CD4-positive, alpha-beta T cell treated with Interleukin-12 subunit alpha and Interleukin-12 subunit beta, for 1 hour (primary cell): Measurements from ENCODE around the gene VWA3B.
"Not testable (repeated sequence)": the region's sequence is repeated elsewhere in the genome, so short reads cannot be mapped to it uniquely, and the experiment has no call there.

Experiments used
- DNase-seq: peaks from one replicate; pipeline ENCODE4 v3.0.0-alpha.2; 2020

The VWA3B gene

DNA sequence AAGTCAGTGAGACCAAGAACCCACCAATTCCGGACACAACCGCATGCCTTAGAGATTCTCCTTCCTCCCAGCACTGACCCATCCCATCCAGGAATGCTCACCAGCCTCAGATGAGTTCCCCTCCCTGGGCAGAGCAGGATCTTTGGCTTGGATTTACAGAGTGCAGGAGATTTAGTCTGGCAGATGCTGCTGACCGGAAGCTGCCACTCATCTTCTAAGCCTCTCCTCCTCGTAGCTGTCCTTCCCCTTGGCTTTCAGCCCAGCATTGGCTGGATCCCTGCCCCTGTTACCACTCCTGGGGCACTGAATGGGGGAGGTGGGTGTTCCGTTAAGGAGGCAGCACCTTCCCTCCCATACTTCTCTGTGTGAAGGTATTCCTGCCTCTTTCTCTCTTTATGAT, 53.2 kb downstream of the VWA3B start:
- DNase-seq: no peak

- DNase-seq: no peak
These were observed 55.3 kb downstream of the VWA3B start for GRCh38 chr2:98142106-98142791.

GRCh38 chr2:98145070-98145469, 58.1 kb downstream of the VWA3B start:
- DNase-seq: no peak

GRCh38 chr2:98147900-98148299, 60.9 kb downstream of the VWA3B start:
- DNase-seq: not testable (repeated sequence)

- no peak for DNase-seq
These were observed 61.8 kb downstream of the VWA3B start for GRCh38 chr2:98148595-98149332.

- DNase-seq: peak; percentile 40
These were observed 62.3 kb downstream of the VWA3B start for GRCh38 chr2:98149333-98149697.

DNA sequence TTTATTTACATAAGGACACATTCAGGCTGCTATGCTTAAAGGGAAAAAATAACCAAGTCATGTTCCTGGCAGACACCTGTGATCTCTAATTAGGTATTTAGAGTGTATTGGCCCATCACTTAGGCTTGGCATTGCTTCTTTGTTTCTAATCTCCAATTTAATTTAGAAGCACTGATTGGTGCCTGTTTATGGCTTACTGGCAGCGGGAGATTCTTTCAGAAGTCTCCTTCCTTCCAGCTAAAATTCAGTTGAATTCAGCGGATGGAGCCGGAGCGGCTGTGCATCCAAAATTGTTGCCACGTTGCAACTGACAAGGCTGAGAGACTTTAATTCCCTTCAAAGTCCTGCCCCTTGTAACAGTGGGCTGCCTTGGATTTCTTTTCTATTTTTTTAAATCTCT, 66.5 kb downstream of the VWA3B start:
- no peak for DNase-seq

GRCh38 chr2:98155291-98155690, 68.3 kb downstream of the VWA3B start:
- no peak for DNase-seq

- no peak for DNase-seq
These were observed 68.7 kb downstream of the VWA3B start for GRCh38 chr2:98155716-98156115.

GRCh38 chr2:98156304-98156703, 69.3 kb downstream of the VWA3B start:
- DNase-seq: no peak

DNA sequence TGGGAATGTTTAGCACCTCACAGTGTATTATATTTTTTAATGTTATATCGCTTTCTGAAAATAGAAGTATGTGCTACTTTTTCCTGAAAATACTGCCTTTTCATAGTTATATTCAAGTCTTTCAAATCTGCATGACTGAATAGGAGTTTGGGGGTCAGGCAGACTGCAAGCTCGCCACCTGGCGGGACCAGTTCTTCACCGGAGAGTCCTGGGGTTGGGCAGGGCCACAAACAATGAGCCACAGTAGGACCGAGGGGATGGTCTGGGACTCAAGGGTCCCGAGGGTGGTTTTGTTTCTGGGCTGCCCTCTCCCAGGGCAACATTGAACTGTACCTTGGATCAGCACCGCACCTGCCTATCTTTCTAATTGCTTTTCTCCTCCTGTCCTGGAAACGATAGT, 70.6 kb downstream of the VWA3B start:
- no peak for DNase-seq

- no peak for DNase-seq
These were observed 71.3 kb downstream of the VWA3B start for GRCh38 chr2:98158305-98158704.

DNA sequence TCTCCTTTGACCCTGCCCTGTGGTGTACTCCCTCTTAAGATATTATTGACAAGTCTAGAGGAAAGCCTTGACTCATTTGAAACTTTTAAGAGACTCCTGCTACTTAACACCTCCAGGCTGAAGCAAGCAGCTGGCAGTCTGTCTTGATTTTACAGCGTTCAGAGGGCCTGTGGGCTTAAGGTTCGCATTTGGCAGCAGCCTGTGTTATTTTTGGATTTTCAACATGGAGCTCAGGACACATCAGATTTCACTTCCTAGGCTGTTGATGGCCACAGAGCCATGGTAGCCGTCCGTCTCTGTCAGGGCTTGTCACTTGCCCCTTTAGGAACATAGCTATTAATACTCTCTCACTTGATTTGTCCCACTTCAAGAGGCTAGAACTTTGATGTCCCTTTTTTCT, 73.6 kb downstream of the VWA3B start:
- DNase-seq: no peak

DNA sequence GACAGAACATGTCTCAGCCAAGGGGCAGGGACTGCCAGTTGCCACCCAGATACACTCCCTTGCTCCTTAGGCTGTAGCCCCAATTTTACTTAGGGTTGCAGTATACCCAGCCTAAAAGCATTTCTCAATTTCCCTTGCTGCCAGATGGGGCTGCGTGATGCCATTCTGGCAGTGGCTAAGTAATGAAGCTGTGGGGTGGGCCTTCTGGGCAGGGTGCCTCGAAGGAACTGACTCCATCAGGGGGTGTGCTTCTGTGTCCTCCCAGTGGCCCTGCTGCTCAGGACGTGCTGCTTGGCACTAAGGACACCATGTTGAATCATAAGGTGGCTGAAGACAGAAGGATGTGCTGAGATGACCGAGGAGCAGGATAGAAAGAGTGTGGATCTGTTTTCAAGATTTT, 74.2 kb downstream of the VWA3B start:
- DNase-seq: no peak

- no peak for DNase-seq
These were observed 77.3 kb downstream of the VWA3B start for GRCh38 chr2:98164256-98164655.

- DNase-seq: no peak
These were observed 78.6 kb downstream of the VWA3B start for GRCh38 chr2:98165516-98166071.

DNA sequence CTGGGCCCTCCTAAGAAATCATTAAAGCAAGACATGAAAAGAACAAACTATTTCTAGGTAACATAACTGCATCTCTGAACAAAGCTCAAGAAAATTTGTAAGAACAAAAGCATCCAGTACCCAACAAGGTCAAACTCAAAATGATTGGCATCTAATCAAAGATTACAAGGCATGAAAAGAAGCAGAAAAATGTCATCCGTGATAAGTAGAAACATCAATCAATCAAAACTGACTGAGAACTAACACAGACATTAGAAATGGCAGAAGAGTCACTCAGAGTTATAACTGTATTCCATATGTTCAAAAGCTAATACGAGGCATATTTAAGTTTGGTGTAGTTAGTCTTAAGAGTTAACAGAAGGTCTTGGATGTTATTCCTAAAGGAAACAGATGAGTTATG, 80.9 kb downstream of the VWA3B start:
- DNase-seq: no peak

- no peak for DNase-seq
These were observed 83.1 kb downstream of the VWA3B start for GRCh38 chr2:98170076-98170475.

GRCh38 chr2:98172150-98172765, 85.3 kb downstream of the VWA3B start:
- no peak for DNase-seq

GRCh38 chr2:98172951-98173350, 86.0 kb downstream of the VWA3B start:
- no peak for DNase-seq

DNA sequence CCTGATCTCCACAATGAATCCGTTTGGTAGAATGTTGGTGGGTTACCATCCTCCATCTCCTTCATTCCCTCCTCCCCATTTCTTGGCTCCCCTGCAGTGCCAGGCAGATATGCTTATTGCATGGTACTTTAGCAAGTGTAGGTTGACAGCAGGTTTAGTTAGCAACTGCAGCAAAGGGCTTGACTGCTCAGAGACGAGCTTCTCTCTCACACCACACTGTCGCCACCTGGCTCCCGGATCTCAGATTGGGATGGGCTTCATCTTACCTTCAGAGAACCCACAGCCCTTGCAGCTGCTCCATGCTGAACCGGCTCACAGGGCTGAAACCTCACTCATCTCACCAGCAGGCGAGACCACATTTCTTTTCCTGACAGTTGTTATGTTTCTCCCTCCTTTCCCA, 88.8 kb downstream of the VWA3B start:
- no peak for DNase-seq

GRCh38 chr2:98177286-98177685, 90.3 kb downstream of the VWA3B start:
- no peak for DNase-seq

GRCh38 chr2:98177986-98178385, 91.0 kb downstream of the VWA3B start:
- no peak for DNase-seq

DNA sequence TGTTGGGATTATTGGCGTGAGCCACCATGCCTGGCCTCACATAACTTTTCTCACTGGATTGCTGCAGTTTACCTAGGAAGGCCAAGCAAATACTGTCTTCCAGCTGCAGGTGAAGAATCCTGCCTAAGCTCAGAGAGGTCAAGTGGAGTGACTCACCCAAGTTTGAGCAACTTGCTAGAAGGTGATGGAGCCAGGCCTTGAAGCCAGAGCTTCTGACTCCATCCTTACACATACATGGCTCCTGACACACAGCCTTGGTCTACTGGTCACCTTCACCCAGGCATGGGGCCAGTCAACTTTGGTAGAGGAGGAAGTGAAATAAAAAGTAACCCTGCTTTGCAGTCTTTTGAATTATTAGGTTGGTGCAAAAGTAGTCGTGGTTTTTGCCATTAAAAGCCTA, 93.5 kb downstream of the VWA3B start:
- DNase-seq: no peak
